Endothelial cell of umbilical vein (primary cell): ENCODE results near the gene TSPAN9. TPM values are rescaled to one million over a fixed set of nuclear protein-coding genes. Genes with fewer than 3 reads are reported as not detected.

Source experiments
- BruUV-seq: library from RNA; stranded (reverse); fragments of 400-500 nt; replicated peaks from 2 replicates; lab custom pipeline; 2021; lab: Mats Ljungman, UMichigan
- CTCF ChIA-PET: fragments of 300-600, 350-600 bp; sonication (Branson Sonifier 250); formaldehyde crosslinking; loops from one replicate; lab custom pipeline; 2021; ENCODE audit warnings: antibody characterized with exemption, inconsistent platforms; lab: Charles Lee
- POLR2A ChIA-PET: fragments of 300-600, 350-600 bp; sonication (Branson Sonifier 250); formaldehyde crosslinking; loops from one replicate; lab custom pipeline; 2021; ENCODE audit warnings: antibody characterized with exemption, inconsistent platforms; lab: Charles Lee
- DNase-seq: peaks from one replicate; pipeline ENCODE4 v3.0.0-alpha.2; 2011; ENCODE audit warnings: low read depth, low spot score
- FAIRE-seq: peaks from 2 replicates; lab custom pipeline; 2011; peaks lifted over from hg19 to GRCh38; lab: Jason Lieb, UNC
- H2AFZ ChIP-seq: 2 replicates; pipeline ENCODE4 v1.6.0; 2012; ENCODE audit warnings: low read depth, low read length, control low read depth, inconsistent platforms
- H3K27ac ChIP-seq: 2 replicates; pipeline ENCODE4 v1.5.1; 2011; ENCODE audit warnings: low read depth, mild to moderate bottlenecking, control low read depth, low read length, moderate library complexity; ENCODE audit not compliant: insufficient read depth
- H3K27me3 ChIP-seq, 2 experiments: 2 replicates each; pipeline versions ENCODE4 v1.6.0 to v1.6.1; 2011; ENCODE audit warnings: low read length in 2 of 2, mixed read lengths in 1 of 2; ENCODE audit not compliant: control insufficient read depth in 2 of 2, insufficient read depth in 2 of 2
- H3K36me3 ChIP-seq, 2 experiments: 2 replicates in 1 of 2; 3 replicates in 1 of 2; pipeline ENCODE4 v1.5.1; 2011; ENCODE audit warnings: low read length in 2 of 2, mild to moderate bottlenecking in 1 of 2, moderate library complexity in 1 of 2; ENCODE audit not compliant: control insufficient read depth in 2 of 2, insufficient read depth in 2 of 2; ENCODE audit errors: extremely low read depth in 1 of 2
- H3K4me1 ChIP-seq: 3 replicates; pipeline ENCODE4 v1.5.1; 2011; ENCODE audit warnings: mild to moderate bottlenecking, low read length; ENCODE audit not compliant: control insufficient read depth, insufficient read depth; ENCODE audit errors: extremely low read depth
- H3K4me2 ChIP-seq: 2 replicates; pipeline ENCODE4 v1.6.1; 2011; ENCODE audit warnings: low read length, control low read depth, mixed read lengths; ENCODE audit not compliant: insufficient read depth
- H3K4me3 ChIP-seq, 3 experiments: fragments of 200-600 bp in 1 of 3; sonication (generic), shearing (Covaris generic) in 1 of 3; replicated peaks in 1 of 3; 2 replicates each; pipeline ENCODE4 v1.5.1; 2011 to 2016; ENCODE audit warnings: control low read depth in 3 of 3, low read length in 3 of 3, mild to moderate bottlenecking in 2 of 3, inconsistent platforms in 1 of 3, low read depth in 1 of 3, moderate library complexity in 1 of 3; ENCODE audit not compliant: insufficient read depth in 1 of 3
- H3K79me2 ChIP-seq: 2 replicates; pipeline ENCODE4 v1.6.0; 2012; ENCODE audit warnings: low read length, inconsistent platforms; ENCODE audit not compliant: control insufficient read depth, insufficient read depth
- H3K9ac ChIP-seq: replicated peaks from 2 replicates; pipeline ENCODE3; 2011; ENCODE audit warnings: low read length, control low read depth; ENCODE audit not compliant: insufficient read depth; ENCODE audit errors: extremely low read depth
- H3K9me1 ChIP-seq: replicated peaks from 3 replicates; pipeline ENCODE4 v1.6.0; 2011; ENCODE audit warnings: mild to moderate bottlenecking, low read length; ENCODE audit not compliant: control insufficient read depth, insufficient read depth; ENCODE audit errors: extremely low read depth
- H3K9me3 ChIP-seq: replicated peaks from 2 replicates; pipeline ENCODE4 v1.5.1; 2012; ENCODE audit warnings: low read length, inconsistent platforms; ENCODE audit not compliant: control insufficient read depth, insufficient read depth
- H4K20me1 ChIP-seq: replicated peaks from 2 replicates; pipeline ENCODE3; 2011; ENCODE audit warnings: mild to moderate bottlenecking, low read length; ENCODE audit not compliant: control insufficient read depth, insufficient read depth; ENCODE audit errors: extremely low read depth
- CTCF ChIP-seq, 2 donors: IDR thresholded peaks; 1 replicate in 1 of 2; 2 replicates in 1 of 2; pipeline ENCODE4 v1.5.1; 2011; ENCODE audit warnings: low read length in 2 of 2, mild to moderate bottlenecking in 2 of 2, moderate library complexity in 2 of 2, control low read depth in 1 of 2, inconsistent platforms in 1 of 2, low read depth in 1 of 2; ENCODE audit not compliant: insufficient read depth in 1 of 2; ENCODE audit errors: extremely low read depth in 1 of 2
- EZH2 ChIP-seq: IDR thresholded peaks from 2 replicates; pipeline ENCODE4 v1.6.1; 2012; ENCODE audit warnings: borderline replicate concordance, low read depth, mild to moderate bottlenecking, moderate library complexity, low read length, inconsistent platforms; ENCODE audit not compliant: severe bottlenecking
- FOS ChIP-seq: IDR thresholded peaks from 2 replicates; pipeline ENCODE4 v1.6.1; 2011; ENCODE audit warnings: mild to moderate bottlenecking, low read length, moderate library complexity, borderline replicate concordance; ENCODE audit not compliant: insufficient read depth
- GATA2 ChIP-seq: IDR thresholded peaks from 2 replicates; pipeline ENCODE4 v1.7.0; 2011; ENCODE audit warnings: low read depth, mild to moderate bottlenecking, moderate library complexity, mixed read lengths, low read length; ENCODE audit not compliant: insufficient read length, insufficient read depth
- JUN ChIP-seq: IDR thresholded peaks from 2 replicates; pipeline ENCODE4 v1.6.1; 2011; ENCODE audit warnings: borderline replicate concordance, low read depth; ENCODE audit not compliant: insufficient read length, insufficient read depth
- MAX ChIP-seq: IDR thresholded peaks from 2 replicates; pipeline ENCODE4 v1.6.1; 2011; ENCODE audit not compliant: insufficient read depth, insufficient read length
- MYC ChIP-seq: IDR thresholded peaks from one replicate; pipeline ENCODE4 v1.6.1; 2011; ENCODE audit warnings: mild to moderate bottlenecking, low read depth, low read length
- POLR2A ChIP-seq: IDR thresholded peaks from 2 replicates; pipeline ENCODE4 v1.6.1; 2012; ENCODE audit warnings: low read depth, mild to moderate bottlenecking, control low read depth, low read length
- POLR2AphosphoS5 ChIP-seq: IDR thresholded peaks from 2 replicates; pipeline ENCODE4 v1.6.1; 2012; ENCODE audit warnings: low read depth, mild to moderate bottlenecking, control low read depth, low read length, moderate library complexity; ENCODE audit not compliant: insufficient read depth
- dilution Hi-C: fragments of 300-500 bp; cut with MboI; formaldehyde crosslinking; loops from one replicate; pipeline ENCODE4 v1.15.0; 2019; ENCODE audit warnings: low sequenced_read_pairs; ENCODE audit not compliant: extremely low pct_ligation_motif_present
- intact Hi-C: fragments of 100-400 bp; cut with micrococcal nuclease; formaldehyde crosslinking; loops from one replicate; pipeline ENCODE4 v1.10.0; 2022
- polyA plus RNA-seq, 4 experiments: library from polyadenylated mRNA; depleted of rRNA in 3 of 4; stranded (reverse) in 3 of 4; unstranded in 1 of 4; fragments of >200 nt; gene quantifications; 2 replicates each; pipeline versions ENCODE4 v1.2.1 to v1.2.3, GENCODE V29; 2011 to 2012; ENCODE audit warnings: missing spikeins in 1 of 4
- total RNA-seq: library from RNA; stranded (reverse); gene quantifications from 2 replicates; pipeline ENCODE4 v1.2.3, GENCODE V29; 2021

The TSPAN9 gene
- total and polyA plus RNA-seq, 2 donors (not counting 3 experiments of a cell fraction or from before 2014, with no cell fraction given), result 43.3 to 66.8 TPM

GRCh38 chr12:3049611-3050249 lies 27.4 kb upstream of the TSPAN9 start:
- H3K27ac ChIP-seq, result no peak overlapping the region
- H3K9ac ChIP-seq, result no peak overlapping the region
- H3K79me2 ChIP-seq, result no peaks in the 10 kb centered on the region
- H3K9me3 ChIP-seq, result no peaks in the 10 kb centered on the region
- H4K20me1 ChIP-seq, result no peaks in the 10 kb centered on the region
- H3K4me3 ChIP-seq, result no peak overlapping the region
- ChIA-PET CTCF (interaction anchor here (0.6 to 1.7 kb wide), 6 partner anchors 9 to 196 kb away, joined by 3 to 8 read pairs (median 4); no protein-coding TSS in a partner anchor), POLR2A (no interaction called here)
- DNase-seq (no peak), FAIRE-seq (no peak)
- no peak overlapping the region for H3K4me2 ChIP-seq
- TF ChIP-seq MAX (no peak), CTCF (IDR thresholded peaks at IDR 0.05; ENCODE audit: extremely low read depth in 1 of 2, insufficient read depth in 1 of 2, low read depth in 1 of 2, low read length in 2 of 2) (no peak), POLR2A (no peak), POLR2AphosphoS5 (no peak), FOS (no peak), JUN (no peak), MYC (no peak), GATA2 (no peak), EZH2 (no peak)
- no peak overlapping the region for H2AFZ ChIP-seq
- intact Hi-C loops, result no loop called here
- no peaks in the 10 kb centered on the region for H3K9me1 ChIP-seq
- H3K27me3 ChIP-seq, result peaks cover 0 to 3% of the 10 kb centered on the region in 2 experiments
- H3K36me3 ChIP-seq, result no peaks in the 10 kb centered on the region
- no TSS peak for BruUV-seq
- no peaks in the 10 kb centered on the region for H3K4me1 ChIP-seq
- dilution Hi-C loops, result no loop called here
